Activated CD4-positive, CD25-positive, alpha-beta regulatory T cell (primary cell): ENCODE data around the gene FUS.
"Not testable (repeated sequence)": the region's sequence is repeated elsewhere in the genome, so short reads cannot be mapped to it uniquely, and the experiment has no call there.

Experiments
- DNase-seq, 4 experiments: peaks; one replicate each; lab custom pipeline; 2025; lab: John Stamatoyannopoulos, UW

Gene FUS

GRCh38 chr16:31143694-31144148 is 36.2 kb upstream of the FUS start:
- DNase-seq, result no peak

DNA sequence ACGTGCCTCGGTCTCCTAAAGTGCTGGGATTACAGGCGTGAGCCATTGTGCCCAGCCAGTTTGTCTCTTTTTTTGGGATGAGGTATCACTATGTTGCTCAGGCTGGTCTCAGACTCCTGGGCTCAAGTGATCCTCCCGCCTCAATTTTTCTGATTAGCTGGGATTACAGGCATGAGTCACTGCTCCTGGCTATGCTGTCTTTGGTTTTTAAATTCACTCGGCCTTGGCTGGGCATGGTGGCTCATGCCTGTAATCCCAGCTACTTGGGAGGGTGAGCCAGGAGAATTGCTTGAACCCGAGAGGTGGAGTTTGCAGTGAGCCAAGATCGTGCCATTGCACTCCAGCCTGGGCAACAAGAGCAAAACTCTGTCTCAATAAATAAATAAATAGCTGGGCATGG is 35.5 kb upstream of the FUS start:
- DNase-seq, result not testable (repeated sequence)

- no peak for DNase-seq
Observed at GRCh38 chr16:31145398-31145990, 34.4 kb upstream of the FUS start.

GRCh38 chr16:31147574-31147973 is 32.4 kb upstream of the FUS start:
- no peak for DNase-seq

- DNase-seq, result no peak
Observed at GRCh38 chr16:31148281-31148728, 31.6 kb upstream of the FUS start.

- no peak for DNase-seq
Observed at GRCh38 chr16:31148896-31149295, 31.0 kb upstream of the FUS start.

GRCh38 chr16:31149332-31149731 is 30.6 kb upstream of the FUS start:
- DNase-seq, result no peak

DNA sequence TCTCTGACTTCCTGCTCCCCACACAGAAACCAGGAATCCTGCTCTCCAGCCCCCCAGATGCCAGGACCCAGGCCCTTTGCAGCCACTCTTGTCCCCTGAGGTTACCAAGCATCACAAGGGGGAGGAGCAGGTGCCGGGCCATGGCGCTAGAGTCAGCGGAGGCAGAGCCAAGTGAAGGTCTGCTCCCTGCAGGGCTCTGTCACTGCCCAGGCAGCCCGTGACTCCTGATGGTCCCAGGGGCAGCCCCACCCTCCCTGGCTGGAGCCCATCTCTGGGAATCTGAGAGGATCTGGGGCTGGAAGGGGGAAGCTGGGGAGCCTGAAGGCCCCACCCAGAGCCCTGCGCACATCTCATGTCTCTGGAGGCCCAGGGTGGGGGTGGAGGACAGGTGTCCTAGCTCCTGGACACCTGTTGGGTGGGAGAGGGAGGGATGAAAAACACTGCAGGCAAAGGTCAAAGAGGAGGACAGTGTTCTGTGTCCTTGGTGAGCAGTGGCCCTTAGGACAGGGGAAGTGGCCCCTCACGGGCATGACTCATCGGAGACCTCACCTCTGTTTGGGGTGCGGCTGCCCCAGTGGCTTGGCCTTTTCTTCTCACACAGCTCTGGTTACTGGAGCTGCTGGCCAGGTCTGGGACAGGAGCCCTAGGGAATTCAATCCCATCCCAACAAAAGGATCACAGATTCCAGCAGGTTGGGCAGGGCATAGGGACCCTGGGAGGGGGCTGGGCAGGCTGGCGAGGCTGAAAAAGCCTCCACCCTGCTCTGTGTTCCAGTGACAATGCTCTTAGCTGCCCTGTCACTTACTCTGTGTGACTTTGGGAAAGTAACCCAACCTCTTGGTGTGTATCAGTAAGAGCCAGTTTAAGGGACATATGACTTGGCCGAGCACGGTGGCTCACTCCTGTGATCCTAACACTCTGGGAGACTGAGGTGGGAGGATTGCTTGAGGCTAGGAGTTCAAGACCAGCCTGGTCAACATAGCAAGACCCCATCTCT is 29.7 kb upstream of the FUS start, which contains the start of gene PRSS36:
Gene PRSS36, minus strand, starts transcription at position 173 of the 997 bp plus-strand sequence. Its CDS starts 31 bp downstream, at position 142.
- DNase-seq, result no peak

DNA sequence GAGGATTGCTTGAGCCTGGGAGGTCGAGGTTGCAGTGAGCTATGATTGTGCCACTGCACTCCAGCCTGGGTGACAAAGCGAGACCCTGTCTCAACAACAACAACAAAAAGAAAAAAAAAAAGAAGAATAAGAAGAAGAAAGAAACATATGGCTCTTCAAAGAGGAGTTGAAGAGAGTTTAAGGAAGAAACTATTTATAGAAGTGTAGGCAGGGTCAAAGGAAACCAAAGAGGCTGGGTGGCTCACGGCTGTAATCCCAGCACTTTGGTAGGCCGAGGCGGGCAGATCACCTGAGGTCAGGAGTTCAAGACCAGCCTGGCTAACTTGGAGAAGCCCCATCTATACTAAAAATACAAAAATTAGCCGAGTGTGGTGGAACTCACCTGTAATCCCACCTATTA is 29.0 kb upstream of the FUS start:
- not testable (repeated sequence) for DNase-seq

DNA sequence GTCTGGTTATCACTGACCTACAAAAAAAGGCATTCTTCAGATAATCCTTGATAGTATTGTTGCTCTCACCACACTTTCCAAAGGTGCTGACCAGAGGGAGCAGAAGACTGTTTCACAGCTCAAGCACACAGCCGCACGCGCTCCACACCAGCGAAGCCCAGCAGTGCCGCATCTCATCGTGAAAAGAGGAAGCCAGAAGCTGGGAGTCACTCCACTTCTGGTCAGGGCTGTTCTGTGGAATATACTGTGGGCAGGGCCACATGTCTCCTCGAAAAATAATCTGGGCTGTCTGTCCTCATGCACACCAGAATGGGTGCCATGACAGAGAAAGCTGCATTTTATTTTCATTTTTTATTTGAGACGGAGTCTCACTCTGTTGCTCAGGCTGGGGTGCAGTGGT is 22.8 kb upstream of the FUS start:
- DNase-seq, result no peak

DNA sequence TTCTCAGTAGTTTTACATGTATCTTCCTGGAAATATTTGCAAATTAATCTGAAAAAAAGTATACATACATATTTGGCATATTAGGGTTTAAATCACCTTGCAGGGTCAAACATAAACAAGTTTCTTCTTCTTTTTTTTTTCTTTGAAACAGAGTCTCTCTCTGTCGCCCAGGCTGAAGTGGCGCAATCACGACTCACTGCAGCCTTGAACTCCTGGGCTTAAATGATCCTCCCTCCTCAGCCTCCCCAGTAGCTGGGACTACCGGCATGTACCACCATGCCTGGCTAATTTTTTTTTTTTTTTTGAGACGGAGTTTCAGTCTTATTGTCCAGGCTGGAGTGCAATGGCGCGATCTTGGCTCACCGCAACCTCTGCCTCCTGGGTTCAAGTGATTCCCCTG is 12.6 kb upstream of the FUS start:
- DNase-seq, result no peak

DNA sequence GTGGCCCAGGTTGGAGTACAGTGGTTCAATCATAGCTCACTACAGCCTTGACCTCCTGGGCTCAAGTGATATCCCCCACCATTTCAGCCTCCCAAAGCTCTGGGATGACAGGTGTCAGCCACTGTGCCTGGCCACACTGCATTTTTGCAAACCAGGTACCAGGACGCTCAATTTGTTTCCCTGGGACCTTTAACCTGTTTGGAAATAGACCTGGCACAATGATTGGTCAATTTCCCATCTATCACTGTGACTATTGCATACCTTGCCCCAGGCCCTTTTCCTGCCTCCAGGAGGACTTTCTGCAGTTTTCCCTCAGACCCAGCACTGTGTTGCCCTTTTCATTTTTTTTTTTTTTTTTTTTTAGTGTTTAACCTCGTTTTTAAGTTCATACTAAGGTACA is 11.1 kb upstream of the FUS start:
- DNase-seq, result no peak

GRCh38 chr16:31170048-31170447 is 9.9 kb upstream of the FUS start:
- not testable (repeated sequence) for DNase-seq

- DNase-seq, result peak in 2 of 4 experiments; percentile 11 to 16
Observed at GRCh38 chr16:31177136-31177535, 2.8 kb upstream of the FUS start.

DNA sequence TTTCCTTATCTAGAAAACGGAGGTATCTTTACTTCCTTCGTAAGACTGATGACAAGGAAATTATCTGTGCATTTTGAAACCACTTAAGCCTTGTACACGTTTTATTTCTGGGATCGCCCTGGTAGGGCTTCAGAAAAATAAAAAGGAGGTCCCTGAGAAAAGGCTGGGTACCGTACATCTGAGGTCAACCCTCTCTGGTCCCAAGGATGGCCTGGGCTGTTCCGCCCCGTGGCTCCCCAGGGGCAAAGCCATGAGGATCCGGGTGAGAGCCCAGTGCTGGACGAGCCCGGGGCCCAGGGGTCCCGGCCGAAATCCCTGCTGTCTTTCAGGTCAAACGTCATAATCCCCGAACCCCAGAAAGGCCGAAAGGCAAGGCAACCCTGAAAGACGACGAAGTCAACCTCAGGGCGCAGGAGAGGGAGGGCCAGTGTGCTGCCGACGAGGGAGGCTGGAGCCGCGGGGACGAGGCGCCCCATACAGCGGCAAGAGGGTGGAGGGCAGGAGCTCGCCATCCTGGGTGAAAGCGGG is 656 bp upstream of the FUS start:
- DNase-seq, result no peak

GRCh38 chr16:31181102-31181830 is 1.3 kb downstream of the FUS start:
- DNase-seq, result no peak

DNA sequence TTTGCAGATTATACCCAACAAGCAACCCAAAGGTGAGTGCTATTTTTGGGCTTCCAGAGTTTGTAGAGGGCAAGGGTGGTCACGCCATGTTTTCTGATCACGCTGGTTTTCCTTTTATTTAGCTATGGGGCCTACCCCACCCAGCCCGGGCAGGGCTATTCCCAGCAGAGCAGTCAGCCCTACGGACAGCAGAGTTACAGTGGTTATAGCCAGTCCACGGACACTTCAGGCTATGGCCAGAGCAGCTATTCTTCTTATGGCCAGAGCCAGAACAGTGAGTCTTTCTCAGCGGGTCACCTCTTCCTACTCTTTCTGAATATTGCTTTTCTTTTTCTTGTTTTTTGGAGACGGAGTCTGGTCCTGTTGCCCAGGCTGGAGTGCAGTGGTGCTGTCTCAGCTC is 2.5 kb downstream of the FUS start:
- DNase-seq, result no peak

GRCh38 chr16:31183432-31184428 is 3.8 kb downstream of the FUS start:
- DNase-seq, result no peak

DNA sequence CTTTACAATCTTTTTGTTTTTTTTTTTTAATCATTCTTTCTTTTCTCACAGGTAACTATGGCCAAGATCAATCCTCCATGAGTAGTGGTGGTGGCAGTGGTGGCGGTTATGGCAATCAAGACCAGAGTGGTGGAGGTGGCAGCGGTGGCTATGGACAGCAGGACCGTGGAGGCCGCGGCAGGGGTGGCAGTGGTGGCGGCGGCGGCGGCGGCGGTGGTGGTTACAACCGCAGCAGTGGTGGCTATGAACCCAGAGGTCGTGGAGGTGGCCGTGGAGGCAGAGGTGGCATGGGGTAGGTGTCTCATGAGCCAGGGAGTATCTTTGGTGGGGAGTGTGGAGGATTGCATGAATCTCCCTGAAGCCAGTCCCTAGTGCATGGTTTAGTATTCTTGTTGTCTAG is 4.9 kb downstream of the FUS start:
- no peak for DNase-seq

GRCh38 chr16:31185339-31185738 is 5.4 kb downstream of the FUS start:
- DNase-seq, result no peak

GRCh38 chr16:31186176-31186575 is 6.2 kb downstream of the FUS start:
- no peak for DNase-seq
